ENCODE results near the gene TMTC1. TPM values are rescaled to one million over a fixed set of nuclear protein-coding genes. Genes with fewer than 3 reads are reported as not detected.

TMTC1 gene
- total and polyA plus RNA-seq, 2 experiments from 2014 or later: 6.8 to 14.0 TPM

DNA sequence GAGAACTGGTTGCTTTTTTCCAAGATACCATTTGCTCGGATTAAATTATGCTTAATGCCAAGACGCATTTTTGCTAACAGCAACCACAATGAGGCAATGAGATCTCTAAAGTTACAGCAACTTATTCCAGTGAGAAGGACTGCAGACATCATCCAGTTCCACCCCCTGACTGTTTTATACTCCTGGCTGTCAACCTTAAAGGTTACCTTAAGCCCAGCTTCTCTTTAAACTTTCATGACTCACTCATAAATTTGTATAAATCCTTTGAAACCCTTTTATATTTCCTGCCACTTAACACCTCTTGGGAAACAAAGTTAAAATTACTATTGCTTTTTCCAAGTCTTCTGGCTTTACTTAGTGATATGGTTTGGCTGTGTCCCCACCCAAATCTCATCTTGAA, 80.2 kb downstream of the TMTC1 start:
- H3K27ac ChIP-seq: no peak overlapping the region
- no peaks in the 10 kb centered on the region for H4K20me1 ChIP-seq (ENCODE audit: insufficient read depth, poor library complexity, severe bottlenecking)
- no peak for TF ChIP-seq EZH2phosphoT487 (IDR thresholded peaks at IDR 0.05; ENCODE audit: low read depth, severe bottlenecking, unreplicated experiment)
- no peak for TF ChIP-seq EZH2 (IDR thresholded peaks at IDR 0.05; ENCODE audit: borderline replicate concordance)
- TF ChIP-seq, protein P1, sequence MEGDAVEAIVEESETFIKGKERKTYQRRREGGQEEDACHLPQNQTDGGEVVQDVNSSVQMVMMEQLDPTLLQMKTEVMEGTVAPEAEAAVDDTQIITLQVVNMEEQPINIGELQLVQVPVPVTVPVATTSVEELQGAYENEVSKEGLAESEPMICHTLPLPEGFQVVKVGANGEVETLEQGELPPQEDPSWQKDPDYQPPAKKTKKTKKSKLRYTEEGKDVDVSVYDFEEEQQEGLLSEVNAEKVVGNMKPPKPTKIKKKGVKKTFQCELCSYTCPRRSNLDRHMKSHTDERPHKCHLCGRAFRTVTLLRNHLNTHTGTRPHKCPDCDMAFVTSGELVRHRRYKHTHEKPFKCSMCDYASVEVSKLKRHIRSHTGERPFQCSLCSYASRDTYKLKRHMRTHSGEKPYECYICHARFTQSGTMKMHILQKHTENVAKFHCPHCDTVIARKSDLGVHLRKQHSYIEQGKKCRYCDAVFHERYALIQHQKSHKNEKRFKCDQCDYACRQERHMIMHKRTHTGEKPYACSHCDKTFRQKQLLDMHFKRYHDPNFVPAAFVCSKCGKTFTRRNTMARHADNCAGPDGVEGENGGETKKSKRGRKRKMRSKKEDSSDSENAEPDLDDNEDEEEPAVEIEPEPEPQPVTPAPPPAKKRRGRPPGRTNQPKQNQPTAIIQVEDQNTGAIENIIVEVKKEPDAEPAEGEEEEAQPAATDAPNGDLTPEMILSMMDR (IDR thresholded peaks at IDR 0.05; ENCODE audit: poor library complexity): no peak
- no peak for DNase-seq (ENCODE audit: low spot score)
- no peak overlapping the region for H3K4me2 ChIP-seq
- H3K9me2 ChIP-seq (replicated peaks; ENCODE audit: insufficient read depth): no peaks in the 10 kb centered on the region
- H3K79me2 ChIP-seq: no peaks in the 10 kb centered on the region
- H3K9me3 ChIP-seq (ENCODE audit: low read depth): no peaks in the 10 kb centered on the region
- H3K4me1 ChIP-seq (ENCODE audit: insufficient read depth): peaks cover 4% of the 10 kb centered on the region
- no peak overlapping the region for H3K4me3 ChIP-seq
- H3K27me3 ChIP-seq: no peaks in the 10 kb centered on the region
- 79% methylated on average over 2 of the region's 2 CpGs for WGBS (ENCODE audit: low lambda C conversion rate, missing lambda C conversion rate)
- no peak overlapping the region for H2AFZ ChIP-seq
- H3K36me3 ChIP-seq (replicated peaks; ENCODE audit: insufficient read depth, low read depth): no peaks in the 10 kb centered on the region

DNA sequence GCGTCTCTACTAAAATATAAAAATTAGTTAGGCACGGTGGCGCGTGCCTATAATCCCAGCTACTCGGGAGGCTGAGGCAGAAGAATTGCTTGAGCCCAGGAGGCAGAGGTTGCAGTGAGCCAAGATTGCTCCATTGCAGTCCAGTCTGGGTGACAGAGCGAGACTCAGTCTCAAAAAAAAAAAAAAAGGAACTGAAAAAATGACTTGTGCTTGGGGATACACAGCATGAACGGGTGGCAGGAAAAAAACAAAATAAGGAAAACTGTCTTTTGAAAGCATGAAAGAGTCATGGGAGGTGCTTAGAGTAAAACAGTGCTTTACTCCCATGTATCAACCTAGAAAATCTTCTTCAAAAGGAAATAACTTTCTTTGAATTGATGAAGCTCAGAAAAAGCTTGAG, 80.8 kb downstream of the TMTC1 start:
- no peak for DNase-seq (ENCODE audit: low spot score)
- no peak for TF ChIP-seq EZH2 (IDR thresholded peaks at IDR 0.05; ENCODE audit: borderline replicate concordance)
- TF ChIP-seq, protein P1 (IDR thresholded peaks at IDR 0.05; ENCODE audit: poor library complexity): no peak
- TF ChIP-seq EZH2phosphoT487 (IDR thresholded peaks at IDR 0.05; ENCODE audit: low read depth, severe bottlenecking, unreplicated experiment): no peak
- WGBS (ENCODE audit: low lambda C conversion rate, missing lambda C conversion rate): 95% methylated on average over 7 of the region's 7 CpGs
- no peaks in the 10 kb centered on the region for H4K20me1 ChIP-seq (ENCODE audit: insufficient read depth, poor library complexity, severe bottlenecking)
- no peak overlapping the region for H3K4me2 ChIP-seq
- H3K4me1 ChIP-seq (ENCODE audit: insufficient read depth): peaks cover 4% of the 10 kb centered on the region
- no peaks in the 10 kb centered on the region for H3K36me3 ChIP-seq (replicated peaks; ENCODE audit: insufficient read depth, low read depth)
- H2AFZ ChIP-seq: no peak overlapping the region
- H3K27me3 ChIP-seq: no peaks in the 10 kb centered on the region
- H3K27ac ChIP-seq: no peak overlapping the region
- no peaks in the 10 kb centered on the region for H3K9me2 ChIP-seq (replicated peaks; ENCODE audit: insufficient read depth)
- H3K79me2 ChIP-seq: no peaks in the 10 kb centered on the region
- no peak overlapping the region for H3K4me3 ChIP-seq
- H3K9me3 ChIP-seq (ENCODE audit: low read depth): no peaks in the 10 kb centered on the region

GRCh38 chr12:29702222-29702621, 81.5 kb downstream of the TMTC1 start:
- H3K4me2 ChIP-seq: no peak overlapping the region
- TF ChIP-seq, protein P1 (IDR thresholded peaks at IDR 0.05; ENCODE audit: poor library complexity): no peak
- no peak for TF ChIP-seq EZH2 (IDR thresholded peaks at IDR 0.05; ENCODE audit: borderline replicate concordance)
- no peaks in the 10 kb centered on the region for H3K79me2 ChIP-seq
- H3K9me3 ChIP-seq (ENCODE audit: low read depth): no peaks in the 10 kb centered on the region
- DNase-seq (ENCODE audit: low spot score): no peak
- H3K36me3 ChIP-seq (replicated peaks; ENCODE audit: insufficient read depth, low read depth): no peaks in the 10 kb centered on the region
- 95% methylated on average over 5 of the region's 5 CpGs for WGBS (ENCODE audit: low lambda C conversion rate, missing lambda C conversion rate)
- no peak overlapping the region for H2AFZ ChIP-seq
- no peak overlapping the region for H3K27ac ChIP-seq
- H3K27me3 ChIP-seq: no peaks in the 10 kb centered on the region
- no peaks in the 10 kb centered on the region for H3K9me2 ChIP-seq (replicated peaks; ENCODE audit: insufficient read depth)
- H4K20me1 ChIP-seq (ENCODE audit: insufficient read depth, poor library complexity, severe bottlenecking): no peaks in the 10 kb centered on the region
- no peak overlapping the region for H3K4me3 ChIP-seq
- peaks cover 4% of the 10 kb centered on the region for H3K4me1 ChIP-seq (ENCODE audit: insufficient read depth)

Data from hepatocyte (in vitro differentiated cells).